GM12878 (cell line): ENCODE data around the gene RAB22A. TPM values are rescaled to one million over a fixed set of nuclear protein-coding genes. Genes with fewer than 3 reads are reported as not detected.

ENCODE experiments used
- ATAC-seq: fragments of 200-7000 bp; cut with Tn5 transposase; 3 replicates; pipeline ENCODE4 v1.9.1; 2020; ENCODE audit warnings: mild to moderate bottlenecking, moderate library complexity
- BruUV-seq: library from RNA; stranded (reverse); fragments of 400-500 nt; replicated peaks from 2 replicates; lab custom pipeline; 2021; lab: Mats Ljungman, UMichigan
- CTCF ChIA-PET: fragments of 300-600 bp; sonication (Branson Sonifier 250); formaldehyde crosslinking; extraction: SDS; loops from one replicate; lab custom pipeline; 2021; ENCODE audit warnings: inconsistent platforms; lab: Yijun Ruan, JAX
- POLR2A ChIA-PET: fragments of 350-600 bp; formaldehyde crosslinking; extraction: SDS; loops from one replicate; lab custom pipeline; 2021; ENCODE audit warnings: inconsistent platforms; lab: Charles Lee
- RAD21 ChIA-PET: fragments of 300-600 bp; sonication (Branson Sonifier 250); formaldehyde crosslinking; loops from one replicate; lab custom pipeline; 2023; ENCODE audit warnings: antibody characterized with exemption; ENCODE audit not compliant: unreplicated experiment; lab: Charles Lee
- SMC1A ChIA-PET: fragments of 300-600 bp; sonication (Branson Sonifier 250); formaldehyde crosslinking; loops from one replicate; lab custom pipeline; 2023; ENCODE audit not compliant: unreplicated experiment, uncharacterized antibody; lab: Charles Lee
- DNase-seq: peaks from one replicate; pipeline ENCODE4 v3.0.0-alpha.2; 2011; ENCODE audit warnings: low read depth, low spot score
- FAIRE-seq: peaks from 3 replicates; lab custom pipeline; 2011; peaks lifted over from hg19 to GRCh38; lab: Jason Lieb, UNC
- H2AFZ ChIP-seq: 2 replicates; pipeline ENCODE4 v1.6.0; 2011; ENCODE audit warnings: low read depth, low read length, control low read depth; ENCODE audit not compliant: control insufficient read depth
- H3K27ac ChIP-seq: 2 replicates; pipeline ENCODE4 v1.5.1; 2011; ENCODE audit warnings: control low read depth; ENCODE audit not compliant: control insufficient read depth, insufficient read depth
- H3K27me3 ChIP-seq, 2 experiments: replicated peaks in 1 of 2; 2 replicates each; pipeline versions ENCODE4 v1.6.0 to v1.6.1; 2011; ENCODE audit warnings: low read length in 1 of 2; ENCODE audit not compliant: control insufficient read depth in 2 of 2, insufficient read depth in 2 of 2
- H3K36me3 ChIP-seq, 2 experiments: 2 replicates each; pipeline ENCODE4 v1.5.1; 2011; ENCODE audit warnings: low read length in 1 of 2; ENCODE audit not compliant: control insufficient read depth in 2 of 2, insufficient read depth in 2 of 2
- H3K4me1 ChIP-seq: 2 replicates; pipeline ENCODE4 v1.6.1; 2011; ENCODE audit warnings: mild to moderate bottlenecking, low read length, moderate library complexity, mixed read lengths; ENCODE audit not compliant: control insufficient read depth, insufficient read depth
- H3K4me2 ChIP-seq: 2 replicates; pipeline ENCODE4 v1.6.0; 2011; ENCODE audit warnings: control low read depth; ENCODE audit not compliant: control insufficient read depth, insufficient read depth
- H3K4me3 ChIP-seq: fragments of 200-600 bp; sonication (generic); 2 replicates; pipeline ENCODE4 v1.5.1; 2016
- H3K79me2 ChIP-seq: 2 replicates; pipeline ENCODE4 v1.6.0; 2011; ENCODE audit warnings: low read length; ENCODE audit not compliant: control insufficient read depth, insufficient read depth
- H3K9ac ChIP-seq: 2 replicates; pipeline ENCODE4 v1.8.0; 2011; ENCODE audit warnings: low read length, control low read depth, mixed read lengths; ENCODE audit not compliant: control insufficient read depth, insufficient read depth
- H3K9me3 ChIP-seq: replicated peaks from 3 replicates; pipeline ENCODE4 v1.5.1; 2011; ENCODE audit warnings: mild to moderate bottlenecking, low read length; ENCODE audit not compliant: control insufficient read depth, insufficient read depth
- H4K20me1 ChIP-seq: 2 replicates; pipeline ENCODE4 v1.6.0; 2011; ENCODE audit not compliant: control insufficient read depth, insufficient read depth
- ATF2 ChIP-seq: IDR thresholded peaks from 2 replicates; pipeline ENCODE4 v1.6.1; 2012; ENCODE audit warnings: low read length, inconsistent platforms
- BCLAF1 ChIP-seq: fragments of 450-650 bp; IDR thresholded peaks from 2 replicates; pipeline ENCODE4 v1.6.1; 2017; ENCODE audit warnings: antibody characterized with exemption, mild to moderate bottlenecking, moderate library complexity
- BHLHE40 ChIP-seq, 2 experiments: fragments of 450-650 bp in 1 of 2; IDR thresholded peaks; 2 replicates each; pipeline ENCODE4 v1.6.1; 2011 to 2017; ENCODE audit warnings: low read depth in 2 of 2, borderline replicate concordance in 1 of 2, improper control_type of control experiment in 1 of 2, low read length in 1 of 2, mild to moderate bottlenecking in 1 of 2
- CHD4 ChIP-seq: fragments of 200-600 bp; sonication (generic); IDR thresholded peaks from 2 replicates; pipeline ENCODE4 v1.6.1; 2016; ENCODE audit warnings: mild to moderate bottlenecking
- EP300 ChIP-seq, 2 experiments: fragments of 150-350 bp in 1 of 2; IDR thresholded peaks; 2 replicates each; pipeline ENCODE4 v1.6.1; 2011 to 2012; ENCODE audit warnings: low read depth in 2 of 2, low read length in 2 of 2, borderline replicate concordance in 1 of 2, improper control_type of control experiment in 1 of 2, inconsistent platforms in 1 of 2; ENCODE audit not compliant: control insufficient read depth in 1 of 2
- GATAD2B ChIP-seq: fragments of 450-650 bp; conservative IDR thresholded peaks from 2 replicates; pipeline ENCODE4 v1.6.1; 2017; ENCODE audit warnings: low read depth, mild to moderate bottlenecking, moderate library complexity
- KLF5 ChIP-seq: fragments of 450-650 bp; IDR thresholded peaks from 2 replicates; pipeline ENCODE4 v1.6.1; 2014; ENCODE audit warnings: mild to moderate bottlenecking; ENCODE audit not compliant: partially characterized antibody
- PML ChIP-seq: IDR thresholded peaks from 2 replicates; pipeline ENCODE4 v1.6.1; 2012; ENCODE audit warnings: low read length, inconsistent platforms
- RELB ChIP-seq: fragments of 450-650 bp; IDR thresholded peaks from 2 replicates; pipeline ENCODE4 v1.6.1; 2017; ENCODE audit warnings: low read depth, mild to moderate bottlenecking, moderate library complexity
- RUNX3 ChIP-seq: IDR thresholded peaks from 2 replicates; pipeline ENCODE4 v1.6.1; 2012; ENCODE audit warnings: low read length, inconsistent platforms
- TCF12 ChIP-seq: IDR thresholded peaks from 2 replicates; pipeline ENCODE4 v1.6.1; 2011; ENCODE audit warnings: low read depth, mild to moderate bottlenecking, low read length
- TCF7 ChIP-seq: IDR thresholded peaks from 2 replicates; pipeline ENCODE4 v1.6.1; 2014; ENCODE audit warnings: antibody characterized with exemption, borderline replicate concordance
- WGBS: methylation state at CpG from one replicate; pipeline ENCODE4 v1.1.6; 2016; ENCODE audit warnings: low lambda C conversion rate; ENCODE audit not compliant: insufficient replicate concordance, insufficient coverage; ENCODE audit errors: missing lambda C conversion rate; 5-methylcytosine and 5-hydroxymethylcytosine counted together
- in situ Hi-C: fragments of 300-500 bp; cut with MboI; formaldehyde crosslinking; loops from 9 replicates; pipeline ENCODE4 v1.14.3; 2018; ENCODE audit warnings: mixed read lengths
- intact Hi-C: fragments of 100-400 bp; cut with micrococcal nuclease; formaldehyde crosslinking; loops from one replicate; pipeline ENCODE4 v1.14.2; 2022; ENCODE audit not compliant: unreplicated experiment
- polyA plus RNA-seq, 11 experiments: library from polyadenylated mRNA; depleted of rRNA in 4 of 11; unstranded in 6 of 11; stranded (reverse) in 5 of 11; fragments of >200 nt; fragmentation: Nextera tagmentation in 4 of 11; fragmentation: Illumina TruSeq in 1 of 11; extraction: Ambion mirVana in 4 of 11; extraction: Trizol in 1 of 11; gene quantifications; 1 replicate in 1 of 11; 2 replicates in 10 of 11; pipeline versions ENCODE4 v1.2.1 to v1.2.3, GENCODE V29; 2011 to 2016; ENCODE audit warnings: inconsistent platforms in 2 of 11, missing spikeins in 2 of 11, low read depth in 1 of 11
- total RNA-seq, 4 experiments: library from RNA; depleted of rRNA in 3 of 4; stranded (reverse); fragments of >200 nt in 3 of 4; fragmentation: Illumina TruSeq in 1 of 4; extraction: Trizol in 1 of 4; gene quantifications; 2 replicates each; pipeline versions ENCODE4 v1.2.1 to v1.2.3, GENCODE V29; 2013 to 2021
- TF ChIP-seq, protein P1 (sequence below): fragments of 450-650 bp; formaldehyde crosslinking; IDR thresholded peaks from 2 replicates; pipeline ENCODE4 v1.5.0; 2022; ENCODE audit warnings: mild to moderate bottlenecking, missing genetic modification characterization

Gene RAB22A
- total and polyA plus RNA-seq, 10 of the 15 experiments (the other 5 are each of a cell fraction or from before 2014, with no cell fraction given): 2.7 to 12.0 (median 10.0) TPM

- no peak overlapping the region for H3K9ac ChIP-seq
- no peak for FAIRE-seq
- peak overlapping the region; percentile 64; the same call in 1 of the 2 replicates for H3K27ac ChIP-seq
- H3K79me2 ChIP-seq: peaks cover 93% of the 10 kb centered on the region
- in situ Hi-C loops: no loop called here
- intact Hi-C loops: no loop called here
- ChIA-PET SMC1A (interaction anchor here (0.9 to 2.1 kb wide), 11 partner anchors 9 to 112 kb away, joined by 3 to 8 read pairs (median 4); no protein-coding TSS in a partner anchor), POLR2A (interaction anchor here (0.8 to 1.5 kb wide), 3 partner anchors 13 to 20 kb away, joined by 3 to 5 read pairs (median 3); no protein-coding TSS in a partner anchor), RAD21 (interaction anchor here (0.6 to 1.9 kb wide), 3 partner anchors 11 to 83 kb away, joined by 3 to 9 read pairs (median 3); partner anchors contain the start of gene VAPB), CTCF (interaction anchor here (0.8 to 0.9 kb wide), 3 partner anchors 13 to 173 kb away, joined by 3 to 6 read pairs (median 4); no protein-coding TSS in a partner anchor)
- ATAC-seq: peak; percentile 83
- H2AFZ ChIP-seq: no peak overlapping the region
- H3K27me3 ChIP-seq: no peaks in the 10 kb centered on the region
- no TSS peak for BruUV-seq
- H3K36me3 ChIP-seq: no peaks in the 10 kb centered on the region; a peak in 2 of 4 replicates
- WGBS: 0% methylated on average over 2 of the region's 2 CpGs
- DNase-seq: peak; percentile 48
- H3K4me2 ChIP-seq: peak overlapping the region; percentile 82
- no peaks in the 10 kb centered on the region; the same call in 1 of the 2 replicates for H4K20me1 ChIP-seq
- H3K9me3 ChIP-seq: no peaks in the 10 kb centered on the region
- no peak overlapping the region; the same call in 1 of the 2 replicates for H3K4me3 ChIP-seq
- peaks cover 35% of the 10 kb centered on the region for H3K4me1 ChIP-seq
- TF ChIP-seq TCF7 (no peak), BHLHE40 (IDR thresholded peaks at IDR 0.05; ENCODE audit: borderline replicate concordance in 1 of 2, low read depth in 2 of 2, low read length in 1 of 2) (no peak), BCLAF1 (no peak), PML (no peak), CHD4 (no peak), TCF12 (0 out of 2 replicates have a peak, but pooled peaks have one; percentile 42), RUNX3 (peak; percentile 15; the same call in 1 of the 2 replicates), EP300 (IDR thresholded peaks at IDR 0.05; ENCODE audit: borderline replicate concordance in 1 of 2, control insufficient read depth in 1 of 2, low read depth in 2 of 2, low read length in 2 of 2) (0 out of 4 replicates have a peak, but pooled peaks of 1 of the 2 experiments have one; percentile 34), RELB (no peak), KLF5 (no peak), ATF2 (no peak), GATAD2B (no peak)
- TF ChIP-seq, protein P1, sequence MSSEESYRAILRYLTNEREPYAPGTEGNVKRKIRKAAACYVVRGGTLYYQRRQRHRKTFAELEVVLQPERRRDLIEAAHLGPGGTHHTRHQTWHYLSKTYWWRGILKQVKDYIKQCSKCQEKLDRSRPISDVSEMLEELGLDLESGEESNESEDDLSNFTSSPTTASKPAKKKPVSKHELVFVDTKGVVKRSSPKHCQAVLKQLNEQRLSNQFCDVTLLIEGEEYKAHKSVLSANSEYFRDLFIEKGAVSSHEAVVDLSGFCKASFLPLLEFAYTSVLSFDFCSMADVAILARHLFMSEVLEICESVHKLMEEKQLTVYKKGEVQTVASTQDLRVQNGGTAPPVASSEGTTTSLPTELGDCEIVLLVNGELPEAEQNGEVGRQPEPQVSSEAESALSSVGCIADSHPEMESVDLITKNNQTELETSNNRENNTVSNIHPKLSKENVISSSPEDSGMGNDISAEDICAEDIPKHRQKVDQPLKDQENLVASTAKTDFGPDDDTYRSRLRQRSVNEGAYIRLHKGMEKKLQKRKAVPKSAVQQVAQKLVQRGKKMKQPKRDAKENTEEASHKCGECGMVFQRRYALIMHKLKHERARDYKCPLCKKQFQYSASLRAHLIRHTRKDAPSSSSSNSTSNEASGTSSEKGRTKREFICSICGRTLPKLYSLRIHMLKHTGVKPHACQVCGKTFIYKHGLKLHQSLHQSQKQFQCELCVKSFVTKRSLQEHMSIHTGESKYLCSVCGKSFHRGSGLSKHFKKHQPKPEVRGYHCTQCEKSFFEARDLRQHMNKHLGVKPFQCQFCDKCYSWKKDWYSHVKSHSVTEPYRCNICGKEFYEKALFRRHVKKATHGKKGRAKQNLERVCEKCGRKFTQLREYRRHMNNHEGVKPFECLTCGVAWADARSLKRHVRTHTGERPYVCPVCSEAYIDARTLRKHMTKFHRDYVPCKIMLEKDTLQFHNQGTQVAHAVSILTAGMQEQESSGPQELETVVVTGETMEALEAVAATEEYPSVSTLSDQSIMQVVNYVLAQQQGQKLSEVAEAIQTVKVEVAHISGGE (CRISPR knock-in tag): no peak
Observed at GRCh38 chr20:58407966-58408557, 98.5 kb downstream of the RAB22A start.
